ENCODE results near the gene IGFBP4. TPM values are rescaled to one million over a fixed set of nuclear protein-coding genes. Genes with fewer than 3 reads are reported as not detected.

The IGFBP4 gene
- 100 to 1,000 TPM in 2 of 4 donors, 10 to 100 TPM in 2; 64.8 to 106 (median 87.9) TPM for total RNA-seq
- 10 to 100 TPM; 44.2 to 65.1 (median 49.0) TPM for polyA plus RNA-seq
- long read RNA-seq, donor 1, transcript IGFBP4-201 (4 exons, 2,200 nt): major isoform, 206 of 224 reads
- long read RNA-seq, donor 1, partial matches to known transcripts: 17 of 224 reads
- long read RNA-seq, donor 1, other reads (novel, unspliced or antisense): 1 of 224 reads
- long read RNA-seq, donor 2, transcript IGFBP4-201 (4 exons, 2,200 nt): major isoform, 236 of 262 reads
- long read RNA-seq, donor 2, partial matches to known transcripts: 20 of 262 reads
- long read RNA-seq, donor 2, other reads (novel, unspliced or antisense): 6 of 262 reads

GRCh38 chr17:40443196-40443987 is at the start of gene IGFBP4:
Gene IGFBP4 (plus strand): TSS chr17:40443450. CDS start chr17:40443736, 286 bp downstream.
- TF ChIP-seq CTCF (IDR thresholded peaks at IDR 0.05): peak; percentile 37
- Histone ChIP-seq H3K4me1 (peaks cover 8% of the 10 kb centered on the region), H3K4me3 (peak within 1 kb of the TSS; percentile 78), H3K36me3 (ENCODE audit: insufficient read depth in 1 of 2, low read depth in 1 of 2) (peaks cover 0 to 4% of the 10 kb centered on the region in 2 donors), H3K27ac (peak within 1 kb of the TSS; percentile 75), H3K27me3 (ENCODE audit: insufficient read depth in 3 of 3, low read length in 2 of 3) (peaks cover 0 to 7% (median 0%) of the 10 kb centered on the region in 3 donors), H3K9me3 (no peaks in the 10 kb centered on the region)
- ATAC-seq (peak; percentile 63 to 82 (median 76)), DNase-seq (peak; percentile 89 to 92)
- intact Hi-C loops (cut with DNase I): loop anchor here (2.0 to 5.0 kb wide), 5 partner anchors 34 to 117 kb away; no protein-coding TSS in a partner anchor
- 1 to 4% (median 1%) methylated on average over 48 to 98 of the region's 98 CpGs for WGBS, 3 donors

- DNase-seq (no peak), ATAC-seq (peak in 3 of 4 donors; percentile 44 to 63 (median 59))
- no peaks in the 10 kb centered on the region for H3K4me1 ChIP-seq
- peak; percentile 68 for TF ChIP-seq CTCF (IDR thresholded peaks at IDR 0.05)
- no peaks in the 10 kb centered on the region for H3K36me3 ChIP-seq (ENCODE audit: insufficient read depth in 1 of 2, low read depth in 1 of 2)
- no peak overlapping the region for H3K4me3 ChIP-seq
- intact Hi-C loops (cut with DNase I): loop anchor here (2.0 to 5.0 kb wide), 2 partner anchors 162 to 163 kb away; no protein-coding TSS in a partner anchor
- 45 to 57% (median 55%) methylated on average over 4 of the region's 4 CpGs for WGBS, 3 donors
- no peak overlapping the region for H3K27ac ChIP-seq
- no peaks in the 10 kb centered on the region for H3K9me3 ChIP-seq
- H3K27me3 ChIP-seq (ENCODE audit: insufficient read depth in 3 of 3, low read length in 2 of 3): no peaks in the 10 kb centered on the region
Measured at GRCh38 chr17:40399185-40399584, 44.1 kb upstream of the IGFBP4 start.

- no peaks in the 10 kb centered on the region for H3K9me3 ChIP-seq
- WGBS, 3 donors: 90 to 94% (median 94%) methylated on average over 1 of the region's 1 CpG
- no peaks in the 10 kb centered on the region for H3K27me3 ChIP-seq (ENCODE audit: insufficient read depth in 3 of 3, low read length in 2 of 3)
- intact Hi-C loops (cut with DNase I): loop anchor here in 1 of 2 donors (5.0 kb wide), 1 partner anchor 130 kb away; no protein-coding TSS in a partner anchor
- H3K36me3 ChIP-seq (ENCODE audit: insufficient read depth in 1 of 2, low read depth in 1 of 2): no peaks in the 10 kb centered on the region
- no peaks in the 10 kb centered on the region for H3K4me1 ChIP-seq
- no peak for TF ChIP-seq CTCF (IDR thresholded peaks at IDR 0.05)
- DNase-seq (no peak), ATAC-seq (no peak)
- no peak overlapping the region for H3K27ac ChIP-seq
- H3K4me3 ChIP-seq: no peak overlapping the region
Measured at GRCh38 chr17:40402668-40403067, 40.6 kb upstream of the IGFBP4 start.

- ATAC-seq (no peak), DNase-seq (no peak)
- Histone ChIP-seq H3K27ac (no peak overlapping the region), H3K36me3 (ENCODE audit: insufficient read depth in 1 of 2, low read depth in 1 of 2) (no peaks in the 10 kb centered on the region), H3K9me3 (no peaks in the 10 kb centered on the region), H3K27me3 (ENCODE audit: insufficient read depth in 3 of 3, low read length in 2 of 3) (no peaks in the 10 kb centered on the region), H3K4me1 (no peaks in the 10 kb centered on the region), H3K4me3 (no peak overlapping the region)
- TF ChIP-seq CTCF (IDR thresholded peaks at IDR 0.05): no peak
- WGBS, 3 donors: 87 to 93% (median 91%) methylated on average over 3 of the region's 3 CpGs
- intact Hi-C loops (cut with DNase I): loop anchor here in 1 of 2 donors (5.0 kb wide), 1 partner anchor 128 kb away; no protein-coding TSS in a partner anchor
Measured at GRCh38 chr17:40404003-40404402, 39.2 kb upstream of the IGFBP4 start.

Data from psoas muscle (tissue), 8 donors.